SK-N-SH (cell line): ENCODE measurements around the gene DMBT1.

Source experiments
- EZH2phosphoT487 ChIP-seq: fragments of 200-600 bp; sonication (generic); IDR thresholded peaks from 2 replicates; pipeline ENCODE4 v1.6.1; 2017; ENCODE audit warnings: low read depth, mixed run types, mild to moderate bottlenecking, antibody characterized with exemption, moderate library complexity, borderline replicate concordance
- JUND ChIP-seq: IDR thresholded peaks from 2 replicates; pipeline ENCODE4 v1.4.0; 2012
- NFIC ChIP-seq: IDR thresholded peaks from 2 replicates; pipeline ENCODE4 v1.4.0; 2012; ENCODE audit warnings: borderline replicate concordance
- POLR2AphosphoS5 ChIP-seq: IDR thresholded peaks from 2 replicates; pipeline ENCODE4 v1.6.1; 2012; ENCODE audit warnings: low read depth, low read length
- RCOR1 ChIP-seq: fragments of 150-350 bp; IDR thresholded peaks from 2 replicates; pipeline ENCODE4 v1.6.1; 2017; ENCODE audit warnings: antibody characterized with exemption, low read length
- RFX5 ChIP-seq: IDR thresholded peaks from 2 replicates; pipeline ENCODE4 v1.6.1; 2012; ENCODE audit warnings: mild to moderate bottlenecking, improper control_type of control experiment, low read length
- RXRA ChIP-seq: IDR thresholded peaks from 2 replicates; pipeline ENCODE4 v1.4.0; 2012; ENCODE audit warnings: low read depth, mild to moderate bottlenecking, borderline replicate concordance
- SIN3A ChIP-seq: IDR thresholded peaks from 2 replicates; pipeline ENCODE4 v1.6.1; 2012; ENCODE audit warnings: low read depth, mild to moderate bottlenecking, low read length, moderate library complexity, borderline replicate concordance
- SMC3 ChIP-seq: IDR thresholded peaks from 2 replicates; pipeline ENCODE4 v1.6.1; 2012; ENCODE audit warnings: low read depth, low read length, improper control_type of control experiment
- TF ChIP-seq, protein P1 (sequence below): fragments of 150-350 bp; IDR thresholded peaks from 2 replicates; pipeline ENCODE4 v1.6.1; 2017; ENCODE audit warnings: antibody characterized with exemption, low read length, low read depth, borderline replicate concordance
- TF ChIP-seq, protein P2 (sequence below): fragments of 200-600 bp; sonication (generic); IDR thresholded peaks from 2 replicates; pipeline ENCODE4 v1.6.1; 2017; ENCODE audit warnings: antibody characterized with exemption, mild to moderate bottlenecking, moderate library complexity
- TF ChIP-seq, protein P3 (sequence below): IDR thresholded peaks from 2 replicates; pipeline ENCODE4 v1.4.0; 2012; ENCODE audit warnings: low read depth
- TF ChIP-seq, protein P4 (sequence below): IDR thresholded peaks from 2 replicates; pipeline ENCODE4 v1.6.1; 2012; ENCODE audit warnings: mild to moderate bottlenecking, low read depth, low read length, moderate library complexity
- TF ChIP-seq, protein P5 (sequence below): IDR thresholded peaks from 2 replicates; pipeline ENCODE4 v1.4.0; 2012; ENCODE audit warnings: low read depth, borderline replicate concordance

DNA sequence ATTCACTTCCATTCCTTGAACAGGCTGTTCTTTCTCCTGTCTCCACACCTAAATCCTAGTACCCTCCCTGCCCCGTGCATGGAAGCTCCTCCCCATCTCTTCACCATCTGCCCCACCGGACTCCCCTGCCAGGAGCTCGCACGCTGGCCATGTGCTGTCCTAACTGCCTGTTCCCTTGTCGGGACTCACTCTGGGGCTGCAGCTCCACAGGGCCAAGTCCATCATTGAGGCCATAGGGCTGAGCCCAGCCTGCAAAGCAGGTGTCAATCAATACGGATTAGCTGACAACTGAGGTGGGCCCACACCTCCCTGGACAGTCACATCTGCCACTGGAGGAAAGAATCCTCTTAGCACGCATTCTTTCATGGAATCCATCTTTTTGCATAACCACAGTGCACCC lies 41.4 kb upstream of the DMBT1 start:
- TF ChIP-seq, protein P1, sequence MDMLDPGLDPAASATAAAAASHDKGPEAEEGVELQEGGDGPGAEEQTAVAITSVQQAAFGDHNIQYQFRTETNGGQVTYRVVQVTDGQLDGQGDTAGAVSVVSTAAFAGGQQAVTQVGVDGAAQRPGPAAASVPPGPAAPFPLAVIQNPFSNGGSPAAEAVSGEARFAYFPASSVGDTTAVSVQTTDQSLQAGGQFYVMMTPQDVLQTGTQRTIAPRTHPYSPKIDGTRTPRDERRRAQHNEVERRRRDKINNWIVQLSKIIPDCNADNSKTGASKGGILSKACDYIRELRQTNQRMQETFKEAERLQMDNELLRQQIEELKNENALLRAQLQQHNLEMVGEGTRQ = no peak
- TF ChIP-seq, protein P2, sequence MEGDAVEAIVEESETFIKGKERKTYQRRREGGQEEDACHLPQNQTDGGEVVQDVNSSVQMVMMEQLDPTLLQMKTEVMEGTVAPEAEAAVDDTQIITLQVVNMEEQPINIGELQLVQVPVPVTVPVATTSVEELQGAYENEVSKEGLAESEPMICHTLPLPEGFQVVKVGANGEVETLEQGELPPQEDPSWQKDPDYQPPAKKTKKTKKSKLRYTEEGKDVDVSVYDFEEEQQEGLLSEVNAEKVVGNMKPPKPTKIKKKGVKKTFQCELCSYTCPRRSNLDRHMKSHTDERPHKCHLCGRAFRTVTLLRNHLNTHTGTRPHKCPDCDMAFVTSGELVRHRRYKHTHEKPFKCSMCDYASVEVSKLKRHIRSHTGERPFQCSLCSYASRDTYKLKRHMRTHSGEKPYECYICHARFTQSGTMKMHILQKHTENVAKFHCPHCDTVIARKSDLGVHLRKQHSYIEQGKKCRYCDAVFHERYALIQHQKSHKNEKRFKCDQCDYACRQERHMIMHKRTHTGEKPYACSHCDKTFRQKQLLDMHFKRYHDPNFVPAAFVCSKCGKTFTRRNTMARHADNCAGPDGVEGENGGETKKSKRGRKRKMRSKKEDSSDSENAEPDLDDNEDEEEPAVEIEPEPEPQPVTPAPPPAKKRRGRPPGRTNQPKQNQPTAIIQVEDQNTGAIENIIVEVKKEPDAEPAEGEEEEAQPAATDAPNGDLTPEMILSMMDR = no peak
- TF ChIP-seq SIN3A (no peak), NFIC (no peak), POLR2AphosphoS5 (no peak), RXRA (no peak), EZH2phosphoT487 (no peak), RFX5 (no peak), RCOR1 (no peak), SMC3 (no peak), JUND (no peak)
- TF ChIP-seq, protein P3, sequence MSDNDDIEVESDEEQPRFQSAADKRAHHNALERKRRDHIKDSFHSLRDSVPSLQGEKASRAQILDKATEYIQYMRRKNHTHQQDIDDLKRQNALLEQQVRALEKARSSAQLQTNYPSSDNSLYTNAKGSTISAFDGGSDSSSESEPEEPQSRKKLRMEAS = no peak
- TF ChIP-seq, protein P4, sequence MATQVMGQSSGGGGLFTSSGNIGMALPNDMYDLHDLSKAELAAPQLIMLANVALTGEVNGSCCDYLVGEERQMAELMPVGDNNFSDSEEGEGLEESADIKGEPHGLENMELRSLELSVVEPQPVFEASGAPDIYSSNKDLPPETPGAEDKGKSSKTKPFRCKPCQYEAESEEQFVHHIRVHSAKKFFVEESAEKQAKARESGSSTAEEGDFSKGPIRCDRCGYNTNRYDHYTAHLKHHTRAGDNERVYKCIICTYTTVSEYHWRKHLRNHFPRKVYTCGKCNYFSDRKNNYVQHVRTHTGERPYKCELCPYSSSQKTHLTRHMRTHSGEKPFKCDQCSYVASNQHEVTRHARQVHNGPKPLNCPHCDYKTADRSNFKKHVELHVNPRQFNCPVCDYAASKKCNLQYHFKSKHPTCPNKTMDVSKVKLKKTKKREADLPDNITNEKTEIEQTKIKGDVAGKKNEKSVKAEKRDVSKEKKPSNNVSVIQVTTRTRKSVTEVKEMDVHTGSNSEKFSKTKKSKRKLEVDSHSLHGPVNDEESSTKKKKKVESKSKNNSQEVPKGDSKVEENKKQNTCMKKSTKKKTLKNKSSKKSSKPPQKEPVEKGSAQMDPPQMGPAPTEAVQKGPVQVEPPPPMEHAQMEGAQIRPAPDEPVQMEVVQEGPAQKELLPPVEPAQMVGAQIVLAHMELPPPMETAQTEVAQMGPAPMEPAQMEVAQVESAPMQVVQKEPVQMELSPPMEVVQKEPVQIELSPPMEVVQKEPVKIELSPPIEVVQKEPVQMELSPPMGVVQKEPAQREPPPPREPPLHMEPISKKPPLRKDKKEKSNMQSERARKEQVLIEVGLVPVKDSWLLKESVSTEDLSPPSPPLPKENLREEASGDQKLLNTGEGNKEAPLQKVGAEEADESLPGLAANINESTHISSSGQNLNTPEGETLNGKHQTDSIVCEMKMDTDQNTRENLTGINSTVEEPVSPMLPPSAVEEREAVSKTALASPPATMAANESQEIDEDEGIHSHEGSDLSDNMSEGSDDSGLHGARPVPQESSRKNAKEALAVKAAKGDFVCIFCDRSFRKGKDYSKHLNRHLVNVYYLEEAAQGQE = no peak
- TF ChIP-seq, protein P5, sequence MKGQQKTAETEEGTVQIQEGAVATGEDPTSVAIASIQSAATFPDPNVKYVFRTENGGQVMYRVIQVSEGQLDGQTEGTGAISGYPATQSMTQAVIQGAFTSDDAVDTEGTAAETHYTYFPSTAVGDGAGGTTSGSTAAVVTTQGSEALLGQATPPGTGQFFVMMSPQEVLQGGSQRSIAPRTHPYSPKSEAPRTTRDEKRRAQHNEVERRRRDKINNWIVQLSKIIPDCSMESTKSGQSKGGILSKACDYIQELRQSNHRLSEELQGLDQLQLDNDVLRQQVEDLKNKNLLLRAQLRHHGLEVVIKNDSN = no peak
